Gastrocnemius medialis (tissue), 4 donors: Measurements from ENCODE around the gene LMTK3.

ENCODE experiments used
- CTCF ChIP-seq, 5 experiments: fragments of 450-650 bp in 3 of 5; fragments of 200-600 bp in 2 of 5; sonication (generic) in 2 of 5; IDR thresholded peaks in 4 of 5; conservative IDR thresholded peaks in 1 of 5; 1 replicate in 4 of 5; 2 replicates in 1 of 5; pipeline ENCODE4 v1.5.1; 2016 to 2019; ENCODE audit warnings: antibody characterized with exemption in 5 of 5, mild to moderate bottlenecking in 3 of 5, moderate library complexity in 3 of 5
- POLR2A ChIP-seq, 2 donors: fragments of 450-650 bp; IDR thresholded peaks; one replicate each; pipeline ENCODE4 v1.6.1; 2017; ENCODE audit warnings: antibody characterized with exemption in 2 of 2, mild to moderate bottlenecking in 2 of 2, moderate library complexity in 2 of 2

- TF ChIP-seq CTCF (IDR thresholded peaks at IDR 0.05 in 4 of 5, conservative IDR thresholded peaks at IDR 0.05 in 1 of 5), result no peak
- TF ChIP-seq POLR2A (IDR thresholded peaks at IDR 0.05), result no peak
Measured at GRCh38 chr19:48475369-48476068, 36.1 kb downstream of the LMTK3 start.
